GM13976 (cell line): Measurements from ENCODE around the gene KCNJ11.

Experiments
- DNase-seq: peaks from one replicate; pipeline ENCODE4 v3.0.0; 2012; ENCODE audit warnings: low spot score
- in situ Hi-C: fragments of 300-500 bp; cut with MboI; formaldehyde crosslinking; loops from one replicate; pipeline ENCODE4 v1.12.0; 2022; ENCODE audit warnings: low sequenced_read_pairs, mixed read lengths, inconsistent platforms; ENCODE audit not compliant: unreplicated experiment
- TF ChIP-seq, protein P1 (sequence below): IDR thresholded peaks from 2 replicates; pipeline ENCODE4 v1.5.1; 2012; ENCODE audit warnings: borderline replicate concordance, mild to moderate bottlenecking; ENCODE audit not compliant: insufficient read depth; ENCODE audit errors: extremely low read depth, missing control alignments, control extremely low read depth

Gene KCNJ11

DNA sequence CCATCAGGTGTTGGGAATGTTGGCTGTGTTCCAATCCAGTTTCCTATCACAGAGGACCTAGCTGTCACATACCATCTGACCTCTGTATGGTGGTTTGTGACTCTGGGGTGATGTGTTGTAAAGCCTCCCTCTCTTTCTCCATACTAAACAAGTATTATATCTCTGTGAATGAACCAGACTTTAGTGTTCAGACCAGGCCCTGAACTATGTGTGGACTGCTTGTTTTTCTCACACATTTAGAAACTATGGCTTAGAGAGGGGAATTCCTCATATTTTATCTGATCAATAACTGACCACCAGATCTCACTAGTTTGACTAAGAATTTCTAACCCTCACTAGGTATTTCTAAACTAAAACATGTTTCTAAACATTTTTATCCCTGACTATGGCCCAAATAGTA, 19.4 kb downstream of the KCNJ11 start:
- TF ChIP-seq, protein P1, sequence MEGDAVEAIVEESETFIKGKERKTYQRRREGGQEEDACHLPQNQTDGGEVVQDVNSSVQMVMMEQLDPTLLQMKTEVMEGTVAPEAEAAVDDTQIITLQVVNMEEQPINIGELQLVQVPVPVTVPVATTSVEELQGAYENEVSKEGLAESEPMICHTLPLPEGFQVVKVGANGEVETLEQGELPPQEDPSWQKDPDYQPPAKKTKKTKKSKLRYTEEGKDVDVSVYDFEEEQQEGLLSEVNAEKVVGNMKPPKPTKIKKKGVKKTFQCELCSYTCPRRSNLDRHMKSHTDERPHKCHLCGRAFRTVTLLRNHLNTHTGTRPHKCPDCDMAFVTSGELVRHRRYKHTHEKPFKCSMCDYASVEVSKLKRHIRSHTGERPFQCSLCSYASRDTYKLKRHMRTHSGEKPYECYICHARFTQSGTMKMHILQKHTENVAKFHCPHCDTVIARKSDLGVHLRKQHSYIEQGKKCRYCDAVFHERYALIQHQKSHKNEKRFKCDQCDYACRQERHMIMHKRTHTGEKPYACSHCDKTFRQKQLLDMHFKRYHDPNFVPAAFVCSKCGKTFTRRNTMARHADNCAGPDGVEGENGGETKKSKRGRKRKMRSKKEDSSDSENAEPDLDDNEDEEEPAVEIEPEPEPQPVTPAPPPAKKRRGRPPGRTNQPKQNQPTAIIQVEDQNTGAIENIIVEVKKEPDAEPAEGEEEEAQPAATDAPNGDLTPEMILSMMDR = no peak
- in situ Hi-C loops = loop anchor here (25.0 kb wide), 1 partner anchor 132 kb away; no protein-coding TSS in a partner anchor
- DNase-seq = no peak

DNA sequence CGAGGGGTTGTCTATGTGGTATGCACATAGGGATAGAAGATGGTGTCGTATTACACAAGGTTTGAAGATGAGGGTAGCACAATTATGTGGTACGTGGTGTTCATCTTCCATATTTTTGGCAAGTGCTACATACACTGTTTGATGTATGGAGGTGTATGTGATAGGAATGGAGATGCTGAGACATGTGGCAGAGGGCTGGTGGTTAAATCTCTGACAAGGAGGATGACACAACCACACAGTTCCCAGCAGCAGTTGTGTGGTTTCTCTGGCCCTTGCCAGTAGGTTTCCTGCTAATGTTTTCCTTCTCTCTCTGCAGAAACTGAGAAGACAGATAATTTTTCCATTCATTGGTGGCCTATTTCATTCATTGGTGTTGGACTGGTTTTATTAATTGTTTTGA, 19.9 kb downstream of the KCNJ11 start:
- in situ Hi-C loops = loop anchor here (25.0 kb wide), 1 partner anchor 131 kb away; no protein-coding TSS in a partner anchor
- TF ChIP-seq, protein P1 = no peak
- no peak for DNase-seq

DNA sequence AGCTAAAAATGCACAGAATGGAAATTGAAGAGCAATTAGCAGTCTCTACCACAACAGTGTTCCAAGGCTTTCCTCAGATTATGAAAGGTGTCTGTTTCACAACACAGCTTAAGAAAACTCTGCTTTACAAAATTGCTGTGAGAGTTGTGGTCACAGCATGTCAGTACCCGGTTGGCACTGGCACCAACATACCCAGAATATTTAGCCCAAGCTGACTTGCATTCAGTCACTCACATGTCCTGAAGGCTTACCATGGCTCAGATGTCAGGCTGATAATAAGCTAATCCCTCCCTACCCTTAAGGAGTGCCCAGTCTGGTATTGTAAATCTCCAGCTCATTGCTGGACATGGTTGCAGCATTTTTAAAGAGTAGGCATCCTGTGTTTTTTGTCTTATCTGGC, 22.0 kb downstream of the KCNJ11 start:
- TF ChIP-seq, protein P1 = no peak
- in situ Hi-C loops = loop anchor here (25.0 kb wide), 1 partner anchor 129 kb away; no protein-coding TSS in a partner anchor
- no peak for DNase-seq

DNA sequence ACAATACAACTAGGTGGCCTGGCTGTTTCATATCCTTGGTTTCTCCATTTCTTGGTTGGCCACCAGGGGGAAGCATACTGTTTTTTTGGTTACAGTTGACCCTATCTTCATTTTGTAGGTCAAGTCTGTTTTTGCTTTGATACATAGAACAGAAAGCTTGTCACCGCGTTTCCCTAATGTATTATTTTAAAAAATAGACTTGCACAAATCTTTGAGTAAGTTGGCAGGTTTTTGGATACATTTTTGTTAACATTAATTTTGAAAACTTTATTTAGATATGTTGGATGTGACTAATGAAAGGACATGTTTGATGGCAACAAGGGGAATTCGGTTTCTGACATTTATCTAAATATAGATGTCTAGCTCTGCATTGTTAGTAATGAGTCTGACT, 33.9 kb downstream of the KCNJ11 start:
- in situ Hi-C loops = loop anchor here (25.0 kb wide), 1 partner anchor 117 kb away; no protein-coding TSS in a partner anchor
- TF ChIP-seq, protein P1 = peak; percentile 50
- DNase-seq = peak; percentile 70

DNA sequence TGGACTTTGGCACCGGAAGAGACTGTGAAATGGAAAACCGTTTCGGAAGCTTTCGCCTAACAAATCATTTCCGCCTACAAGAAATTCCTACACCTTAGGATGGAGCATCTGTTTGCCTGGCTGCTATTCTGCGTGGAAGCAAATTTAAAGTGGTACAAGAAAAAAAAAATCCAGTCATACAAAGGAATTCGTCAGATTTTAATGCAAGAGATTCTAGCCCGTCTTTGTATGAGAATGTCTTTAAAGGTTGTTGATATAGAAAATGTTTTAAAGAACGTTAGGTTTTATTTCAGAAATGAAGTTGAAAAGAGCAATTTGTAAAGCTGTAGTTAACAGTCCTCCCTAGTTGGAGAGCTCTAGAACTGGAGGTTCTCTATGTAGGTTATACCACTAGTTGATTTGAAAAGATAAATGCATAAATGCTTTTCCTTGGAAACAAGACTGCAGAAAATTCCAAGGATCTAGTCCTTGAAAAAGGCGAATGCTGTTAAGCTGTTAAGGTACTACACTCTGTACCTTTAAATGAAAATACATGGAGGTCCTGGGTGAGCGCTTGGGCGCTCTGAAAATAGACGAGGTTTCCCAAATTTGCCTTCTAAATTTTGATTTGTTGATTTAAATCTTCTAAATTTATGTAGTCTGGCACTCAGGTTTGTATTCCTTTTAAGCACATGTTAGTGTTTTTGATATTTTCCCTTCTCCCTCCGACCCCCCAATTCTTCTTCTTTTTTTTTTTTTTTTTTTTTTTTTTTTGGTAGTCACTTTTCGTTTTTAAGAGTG, 34.4 kb downstream of the KCNJ11 start:
- no peak for DNase-seq
- in situ Hi-C loops = loop anchor here (25.0 kb wide), 1 partner anchor 117 kb away; no protein-coding TSS in a partner anchor
- TF ChIP-seq, protein P1 = no peak

DNA sequence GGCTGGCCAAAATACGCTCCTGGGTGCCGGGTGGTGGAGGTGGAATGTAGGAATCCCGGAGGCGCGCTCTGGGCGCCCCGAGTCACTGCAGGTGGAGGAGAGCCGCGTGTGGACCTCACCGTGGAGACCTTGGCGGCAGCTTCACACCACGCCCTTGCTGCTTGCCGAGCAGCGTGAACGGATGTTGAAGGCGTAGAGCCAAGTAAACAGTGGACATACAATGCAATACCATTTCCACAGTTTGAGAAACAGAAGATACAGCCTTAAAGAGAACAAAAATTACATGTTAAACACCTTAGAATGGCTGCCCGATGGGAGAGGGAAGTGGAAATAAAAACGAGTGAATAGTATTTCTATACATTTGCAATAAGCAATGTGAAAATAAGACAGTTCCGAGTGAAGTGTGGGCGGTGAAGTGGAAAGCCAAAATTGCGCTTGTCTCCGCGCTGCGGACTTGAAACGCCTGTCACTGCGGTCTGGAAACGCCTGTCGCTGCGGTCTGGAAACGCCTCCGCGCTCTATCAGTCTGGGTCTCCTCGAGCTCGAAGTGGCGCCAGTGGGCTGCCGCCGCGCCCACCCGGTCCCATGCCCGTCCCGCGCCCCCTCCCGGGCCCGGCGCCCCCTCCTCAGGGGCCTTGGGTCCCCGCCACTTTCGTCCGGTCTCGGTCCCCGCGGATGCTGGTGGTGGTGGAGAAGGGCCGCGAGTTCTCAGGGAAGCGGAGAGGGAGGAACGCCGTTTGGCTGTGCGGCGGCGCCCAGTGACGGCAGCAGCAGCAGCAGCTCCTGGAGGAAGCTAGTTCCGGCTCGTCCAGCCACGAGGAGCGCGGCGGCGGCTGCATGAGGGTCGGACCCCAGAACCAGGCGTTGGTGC, 35.3 kb downstream of the KCNJ11 start:
- DNase-seq = peak; percentile 58
- in situ Hi-C loops = loop anchor here (25.0 kb wide), 1 partner anchor 116 kb away; no protein-coding TSS in a partner anchor
- TF ChIP-seq, protein P1 = no peak
